H1 (cell line): ENCODE results near the gene SLC25A40. TPM values are rescaled to one million over a fixed set of nuclear protein-coding genes. Genes with fewer than 3 reads are reported as not detected.

ENCODE experiments used
- CTCF ChIA-PET: fragments of 300-600 bp; sonication (Branson Sonifier 250); formaldehyde crosslinking; loops from one replicate; lab custom pipeline; 2021; ENCODE audit not compliant: partially characterized antibody; lab: Charles Lee
- POLR2A ChIA-PET: fragments of 300-600 bp; sonication (Branson Sonifier 250); formaldehyde crosslinking; loops from one replicate; lab custom pipeline; 2021; ENCODE audit warnings: inconsistent platforms; ENCODE audit not compliant: partially characterized antibody; lab: Charles Lee
- DNase-seq, 2 experiments: peaks; one replicate each; pipeline versions ENCODE4 v3.0.0 to v3.0.0-alpha.2; 2010 to 2022; ENCODE audit warnings: low spot score in 2 of 2, low read depth in 1 of 2, mixed read lengths in 1 of 2
- FAIRE-seq: peaks from 2 replicates; lab custom pipeline; 2011; peaks lifted over from hg19 to GRCh38; lab: Jason Lieb, UNC
- H2AFZ ChIP-seq: 2 replicates; pipeline ENCODE4 v1.8.1; 2012; ENCODE audit warnings: low read length, inconsistent platforms
- H2AK5ac ChIP-seq: 2 replicates; pipeline ENCODE4 v1.6.1; 2013; ENCODE audit warnings: low read depth, low read length
- H2BK120ac ChIP-seq: replicated peaks from 2 replicates; pipeline ENCODE3; 2013; ENCODE audit warnings: low read depth, low read length, inconsistent platforms
- H2BK12ac ChIP-seq: 2 replicates; pipeline ENCODE4 v1.6.1; 2013; ENCODE audit warnings: low read depth, low read length
- H2BK15ac ChIP-seq: 2 replicates; pipeline ENCODE4 v1.6.1; 2013; ENCODE audit warnings: low read length
- H2BK20ac ChIP-seq: 2 replicates; pipeline ENCODE4 v1.6.1; 2013; ENCODE audit warnings: low read length
- H2BK5ac ChIP-seq: 2 replicates; pipeline ENCODE4 v1.6.1; 2013; ENCODE audit warnings: low read depth, low read length
- H3K14ac ChIP-seq: 2 replicates; pipeline ENCODE4 v1.6.1; 2013; ENCODE audit warnings: inconsistent platforms; ENCODE audit not compliant: insufficient read length
- H3K18ac ChIP-seq: 2 replicates; pipeline ENCODE4 v1.6.1; 2013; ENCODE audit warnings: low read length; ENCODE audit errors: extremely low read depth
- H3K23ac ChIP-seq: 2 replicates; pipeline ENCODE4 v1.6.1; 2013; ENCODE audit warnings: inconsistent platforms; ENCODE audit not compliant: insufficient read length
- H3K23me2 ChIP-seq: 2 replicates; pipeline ENCODE4 v1.6.1; 2013; ENCODE audit warnings: low read depth, low read length
- H3K27ac ChIP-seq: 2 replicates; pipeline ENCODE4 v1.6.1; 2011; ENCODE audit warnings: low read depth, low read length, inconsistent platforms
- H3K27me3 ChIP-seq, 4 experiments: replicated peaks in 1 of 4; 1 replicate in 1 of 4; 2 replicates in 3 of 4; pipeline versions ENCODE4 v1.6.1 to v1.8.1; 2011 to 2013; ENCODE audit warnings: low read length in 3 of 4, mild to moderate bottlenecking in 3 of 4, inconsistent platforms in 2 of 4, mixed read lengths in 2 of 4, moderate library complexity in 1 of 4; ENCODE audit not compliant: control insufficient read depth in 3 of 4, insufficient read depth in 3 of 4; ENCODE audit errors: extremely low read depth in 1 of 4
- H3K36me3 ChIP-seq, 4 experiments: 2 replicates each; pipeline versions ENCODE4 v1.6.1 to v1.8.1; 2011 to 2013; ENCODE audit warnings: mild to moderate bottlenecking in 4 of 4, low read length in 3 of 4, moderate library complexity in 2 of 4, control low read depth in 1 of 4, inconsistent platforms in 1 of 4; ENCODE audit not compliant: insufficient read depth in 4 of 4, control insufficient read depth in 2 of 4
- H3K4ac ChIP-seq: replicated peaks from 2 replicates; pipeline ENCODE3; 2013; ENCODE audit warnings: low read length, low read depth, mixed read lengths, inconsistent platforms; ENCODE audit not compliant: insufficient read length
- H3K4me1 ChIP-seq, 4 experiments: replicated peaks in 1 of 4; 1 replicate in 1 of 4; 2 replicates in 3 of 4; pipeline versions ENCODE4 v1.6.1 to v1.8.1; 2011 to 2013; ENCODE audit warnings: low read length in 3 of 4, inconsistent platforms in 2 of 4, mixed read lengths in 1 of 4; ENCODE audit not compliant: insufficient read depth in 4 of 4, control insufficient read depth in 3 of 4
- H3K4me2 ChIP-seq, 2 experiments: 2 replicates each; pipeline versions ENCODE4 v1.6.1 to v1.8.1; 2011 to 2013; ENCODE audit warnings: low read depth in 2 of 2, low read length in 2 of 2, control low read depth in 1 of 2, inconsistent platforms in 1 of 2, mild to moderate bottlenecking in 1 of 2; ENCODE audit not compliant: insufficient read depth in 1 of 2
- H3K4me3 ChIP-seq, 4 experiments: fragments of 200-600, 300-600 bp in 1 of 4; sonication (generic), shearing (Covaris generic), sonication (Bioruptor Twin) in 1 of 4; 2 replicates each; pipeline versions ENCODE4 v1.5.1 to v1.8.1; 2011 to 2016; ENCODE audit warnings: low read length in 4 of 4, low read depth in 3 of 4, control low read depth in 2 of 4, inconsistent platforms in 2 of 4, mild to moderate bottlenecking in 2 of 4, mixed read lengths in 1 of 4, moderate library complexity in 1 of 4; ENCODE audit not compliant: insufficient read depth in 2 of 4; ENCODE audit errors: extremely low read depth in 1 of 4
- H3K56ac ChIP-seq: replicated peaks from 2 replicates; pipeline ENCODE3; 2013; ENCODE audit warnings: low read depth, mild to moderate bottlenecking, mixed read lengths, low read length, inconsistent platforms; ENCODE audit not compliant: insufficient read length
- H3K79me1 ChIP-seq: 2 replicates; pipeline ENCODE4 v1.6.1; 2013; ENCODE audit warnings: low read depth, low read length, control low read depth
- H3K79me2 ChIP-seq, 2 experiments: 2 replicates each; pipeline versions ENCODE4 v1.6.1 to v1.8.1; 2012 to 2013; ENCODE audit warnings: low read length in 2 of 2, mild to moderate bottlenecking in 2 of 2, inconsistent platforms in 1 of 2; ENCODE audit not compliant: insufficient read depth in 2 of 2, control insufficient read depth in 1 of 2
- H3K9ac ChIP-seq, 4 experiments: replicated peaks in 1 of 4; 1 replicate in 1 of 4; 2 replicates in 3 of 4; pipeline versions ENCODE4 v1.6.1 to v1.8.1; 2011 to 2013; ENCODE audit warnings: low read depth in 3 of 4, low read length in 3 of 4, control low read depth in 2 of 4, mild to moderate bottlenecking in 2 of 4, moderate library complexity in 2 of 4, inconsistent platforms in 1 of 4; ENCODE audit errors: extremely low read depth in 1 of 4
- H3K9me3 ChIP-seq, 2 experiments: 2 replicates each; pipeline versions ENCODE4 v1.6.1 to v1.8.1; 2012 to 2013; ENCODE audit warnings: mild to moderate bottlenecking in 2 of 2, moderate library complexity in 2 of 2, control low read depth in 1 of 2, inconsistent platforms in 1 of 2, low read depth in 1 of 2, low read length in 1 of 2, mixed read lengths in 1 of 2; ENCODE audit not compliant: insufficient read depth in 2 of 2
- H4K20me1 ChIP-seq, 2 experiments: replicated peaks in 1 of 2; 2 replicates each; pipeline versions ENCODE3 to v1.8.1; 2011 to 2013; ENCODE audit warnings: inconsistent platforms in 2 of 2, low read length in 2 of 2, mild to moderate bottlenecking in 1 of 2; ENCODE audit not compliant: insufficient read depth in 2 of 2, control insufficient read depth in 1 of 2
- H4K5ac ChIP-seq: 2 replicates; pipeline ENCODE4 v1.6.1; 2013; ENCODE audit warnings: low read length, low read depth, mixed read lengths, inconsistent platforms; ENCODE audit not compliant: insufficient read length
- H4K8ac ChIP-seq: 2 replicates; pipeline ENCODE4 v1.8.0; 2013; ENCODE audit warnings: mild to moderate bottlenecking, moderate library complexity, low read length, inconsistent platforms; ENCODE audit not compliant: insufficient read depth; ENCODE audit errors: extremely low read depth
- H4K91ac ChIP-seq: replicated peaks from 2 replicates; pipeline ENCODE3; 2013; ENCODE audit warnings: low read length, mixed read lengths, inconsistent platforms; ENCODE audit not compliant: insufficient read length
- BCL11A ChIP-seq, 2 experiments: IDR thresholded peaks; one replicate each; pipeline ENCODE4 v1.6.1; 2011; ENCODE audit warnings: low read depth in 2 of 2, low read length in 2 of 2, mild to moderate bottlenecking in 2 of 2
- EP300 ChIP-seq, 2 experiments: IDR thresholded peaks; 1 replicate in 1 of 2; 2 replicates in 1 of 2; pipeline ENCODE4 v1.6.1; 2011 to 2012; ENCODE audit warnings: low read depth in 2 of 2, low read length in 2 of 2, mild to moderate bottlenecking in 2 of 2, borderline replicate concordance in 1 of 2, inconsistent platforms in 1 of 2, moderate library complexity in 1 of 2
- JUND ChIP-seq: IDR thresholded peaks from 2 replicates; pipeline ENCODE4 v1.6.1; 2011; ENCODE audit warnings: mild to moderate bottlenecking, improper control_type of control experiment, low read length
- PHF8 ChIP-seq: fragments of 200-600 bp; sonication (generic); conservative IDR thresholded peaks from 2 replicates; pipeline ENCODE4 v1.7.1; 2012; ENCODE audit warnings: low read depth, mild to moderate bottlenecking, inconsistent platforms, low read length, moderate library complexity
- RBBP5 ChIP-seq: IDR thresholded peaks from 2 replicates; pipeline ENCODE4 v1.7.1; 2012; ENCODE audit warnings: low read depth, mild to moderate bottlenecking, inconsistent platforms, low read length, moderate library complexity, borderline replicate concordance
- ZNF274 ChIP-seq: IDR thresholded peaks from 2 replicates; pipeline ENCODE4 v1.7.0; 2012; ENCODE audit warnings: low read length, borderline replicate concordance; ENCODE audit errors: extremely low read depth
- WGBS, 2 experiments: shearing (Covaris generic) in 1 of 2; methylation state at CpG; one replicate each; pipeline versions ENCODE4 v1.1.6 to v1.1.7; 2013 to 2015; ENCODE audit warnings: low lambda C conversion rate in 2 of 2, mixed read lengths in 2 of 2, inconsistent platforms in 1 of 2, low coverage in 1 of 2, missing lambda C conversion rate in 1 of 2; ENCODE audit not compliant: insufficient replicate concordance in 2 of 2, insufficient coverage in 1 of 2, insufficient read length in 1 of 2; ENCODE audit errors: extremely low coverage in 1 of 2, missing lambda C conversion rate in 1 of 2; 5-methylcytosine and 5-hydroxymethylcytosine counted together
- polyA plus RNA-seq, 7 experiments: library from polyadenylated mRNA; depleted of rRNA in 3 of 7; stranded (reverse) in 5 of 7; unstranded in 2 of 7; fragments of >200 nt in 5 of 7; fragments of 200-250 nt in 2 of 7; gene quantifications; 1 replicate in 5 of 7; 2 replicates in 1 of 7; 4 replicates in 1 of 7; pipeline versions ENCODE4 v1.2.1 to v1.2.3, GENCODE V29; 2011 to 2013; ENCODE audit warnings: missing spikeins in 2 of 7, mixed read lengths in 2 of 7
- total RNA-seq: library from RNA; stranded (reverse); fragmentation: NEBNext Ultra II Directional; extraction: Animal tissue kit (Norgen Biotek cat#: 25700); gene quantifications from 2 replicates; pipeline ENCODE4 v1.2.1, GENCODE V29; 2021

The SLC25A40 gene
- total and polyA plus RNA-seq, 2 of the 8 experiments (the other 6 are each of a cell fraction or from before 2014, with no cell fraction given) = 6.5 to 17.3 TPM

- H2AK5ac ChIP-seq = no peak overlapping the region
- H3K9me3 ChIP-seq = no peaks in the 10 kb centered on the region
- ChIA-PET CTCF (interaction anchor here (0.6 to 0.7 kb wide), 2 partner anchors 175 to 1052 kb away, joined by 3 read pairs; no protein-coding TSS in a partner anchor), POLR2A (no interaction called here)
- H4K20me1 ChIP-seq = no peaks in the 10 kb centered on the region
- no peak overlapping the region for H2BK12ac ChIP-seq
- no peak overlapping the region for H3K9ac ChIP-seq
- peak overlapping the region; percentile 47 for H4K5ac ChIP-seq
- H3K18ac ChIP-seq = no peak overlapping the region
- no peak for FAIRE-seq
- no peak overlapping the region for H2BK120ac ChIP-seq
- 94% methylated on average over 2 of the region's 2 CpGs; no CpG with 5 or more reads in 1 of the 2 experiments for WGBS, 2 experiments
- H3K23me2 ChIP-seq = no peaks in the 10 kb centered on the region
- H3K56ac ChIP-seq = no peak overlapping the region
- no peaks in the 10 kb centered on the region for H3K27me3 ChIP-seq
- DNase-seq = no peak
- no peaks in the 10 kb centered on the region for H3K79me1 ChIP-seq
- H2BK20ac ChIP-seq = no peak overlapping the region
- no peak overlapping the region for H2BK5ac ChIP-seq
- no peak overlapping the region for H2BK15ac ChIP-seq
- H3K27ac ChIP-seq = no peak overlapping the region
- no peaks in the 10 kb centered on the region for H3K36me3 ChIP-seq
- H2AFZ ChIP-seq = no peak overlapping the region
- no peak overlapping the region for H3K4me3 ChIP-seq
- H3K14ac ChIP-seq = no peak overlapping the region
- H3K23ac ChIP-seq = no peak overlapping the region
- peaks cover 0 to 4% (median 2%) of the 10 kb centered on the region in 4 experiments; a peak in 3 of 7 replicates for H3K4me1 ChIP-seq
- no peak overlapping the region for H3K4me2 ChIP-seq
- no peak overlapping the region for H3K4ac ChIP-seq
- H3K79me2 ChIP-seq = no peaks in the 10 kb centered on the region
- H4K8ac ChIP-seq = no peak overlapping the region
- TF ChIP-seq JUND (no peak), RBBP5 (no peak), EP300 (IDR thresholded peaks at IDR 0.05; ENCODE audit: borderline replicate concordance in 1 of 2, low read depth in 2 of 2, low read length in 2 of 2) (no peak), ZNF274 (no peak), PHF8 (no peak), BCL11A (IDR thresholded peaks at IDR 0.05; ENCODE audit: low read depth in 2 of 2, low read length in 2 of 2) (no peak)
- H4K91ac ChIP-seq = no peak overlapping the region
These were observed 65.4 kb downstream of the SLC25A40 start for GRCh38 chr7:87810726-87811125.
